Measurements from ENCODE around the gene ELP1.

ELP1 gene

GRCh38 chr9:108861997-108862396, 71.9 kb downstream of the ELP1 start, which contains the start of gene ACTL7A:
Gene ACTL7A (plus strand): TSS chr9:108862266. CDS start chr9:108862323, 57 bp downstream.
- Histone ChIP-seq H3K4me2 (ENCODE audit: low read length) (no peak within 1 kb of the TSS), H3K79me2 (ENCODE audit: insufficient read depth, low read length) (no peaks in the 10 kb centered on the region), H3F3A (ENCODE audit: insufficient read depth, low read length) (no peaks in the 10 kb centered on the region), H3K4me3 (ENCODE audit: low read depth, low read length, poor library complexity, severe bottlenecking) (no peak within 1 kb of the TSS), H3K27me3 (ENCODE audit: insufficient read depth, low read length) (no peaks in the 10 kb centered on the region), H3K27ac (ENCODE audit: low read depth, low read length, poor library complexity, severe bottlenecking) (no peak within 1 kb of the TSS), H3K36me3 (ENCODE audit: insufficient read depth, low read length) (no peaks in the 10 kb centered on the region), H4K20me1 (ENCODE audit: insufficient read depth, low read length) (no peaks in the 10 kb centered on the region), H3K9ac (ENCODE audit: low read length) (no peak within 1 kb of the TSS), H3K4me1 (ENCODE audit: insufficient read depth, low read length, severe bottlenecking) (no peaks in the 10 kb centered on the region), H2AFZ (ENCODE audit: low read length) (no peak within 1 kb of the TSS), H3K9me2 (ENCODE audit: low read depth, low read length) (no peaks in the 10 kb centered on the region), H3K9me3 (ENCODE audit: low read length) (no peaks in the 10 kb centered on the region)
- TF ChIP-seq EZH2 (IDR thresholded peaks at IDR 0.05; ENCODE audit: borderline replicate concordance, low read length) (no peak), CTCF (IDR thresholded peaks at IDR 0.05; ENCODE audit: low read length) (no peak)

GRCh38 chr9:108861464-108861863, 72.5 kb downstream of the ELP1 start:
- Histone ChIP-seq H3K27ac (ENCODE audit: low read depth, low read length, poor library complexity, severe bottlenecking) (no peak overlapping the region), H3K9ac (ENCODE audit: low read length) (no peak overlapping the region), H3K9me3 (ENCODE audit: low read length) (no peaks in the 10 kb centered on the region), H2AFZ (ENCODE audit: low read length) (no peak overlapping the region), H3K79me2 (ENCODE audit: insufficient read depth, low read length) (no peaks in the 10 kb centered on the region), H3K4me1 (ENCODE audit: insufficient read depth, low read length, severe bottlenecking) (no peaks in the 10 kb centered on the region), H3F3A (ENCODE audit: insufficient read depth, low read length) (no peaks in the 10 kb centered on the region), H3K36me3 (ENCODE audit: insufficient read depth, low read length) (no peaks in the 10 kb centered on the region), H3K4me2 (ENCODE audit: low read length) (no peak overlapping the region), H3K27me3 (ENCODE audit: insufficient read depth, low read length) (no peaks in the 10 kb centered on the region), H3K9me2 (ENCODE audit: low read depth, low read length) (no peaks in the 10 kb centered on the region), H3K4me3 (ENCODE audit: low read depth, low read length, poor library complexity, severe bottlenecking) (no peak overlapping the region), H4K20me1 (ENCODE audit: insufficient read depth, low read length) (no peaks in the 10 kb centered on the region)
- TF ChIP-seq EZH2 (IDR thresholded peaks at IDR 0.05; ENCODE audit: borderline replicate concordance, low read length) (no peak), CTCF (IDR thresholded peaks at IDR 0.05; ENCODE audit: low read length) (no peak)

GRCh38 chr9:108860764-108861163, 73.2 kb downstream of the ELP1 start:
- Histone ChIP-seq H2AFZ (ENCODE audit: low read length) (no peak overlapping the region), H3K9ac (ENCODE audit: low read length) (no peak overlapping the region), H3K4me2 (ENCODE audit: low read length) (no peak overlapping the region), H4K20me1 (ENCODE audit: insufficient read depth, low read length) (no peaks in the 10 kb centered on the region), H3K9me2 (ENCODE audit: low read depth, low read length) (no peaks in the 10 kb centered on the region), H3K27ac (ENCODE audit: low read depth, low read length, poor library complexity, severe bottlenecking) (no peak overlapping the region), H3K4me3 (ENCODE audit: low read depth, low read length, poor library complexity, severe bottlenecking) (no peak overlapping the region), H3K4me1 (ENCODE audit: insufficient read depth, low read length, severe bottlenecking) (no peaks in the 10 kb centered on the region), H3K79me2 (ENCODE audit: insufficient read depth, low read length) (no peaks in the 10 kb centered on the region), H3K9me3 (ENCODE audit: low read length) (no peaks in the 10 kb centered on the region), H3K27me3 (ENCODE audit: insufficient read depth, low read length) (no peaks in the 10 kb centered on the region), H3F3A (ENCODE audit: insufficient read depth, low read length) (no peaks in the 10 kb centered on the region), H3K36me3 (ENCODE audit: insufficient read depth, low read length) (no peaks in the 10 kb centered on the region)
- TF ChIP-seq CTCF (IDR thresholded peaks at IDR 0.05; ENCODE audit: low read length) (no peak), EZH2 (IDR thresholded peaks at IDR 0.05; ENCODE audit: borderline replicate concordance, low read length) (no peak)
